ENCODE results near the gene ZNF609. TPM values are rescaled to one million over a fixed set of nuclear protein-coding genes. Genes with fewer than 3 reads are reported as not detected.

Gene ZNF609
- total RNA-seq, 4 donors from 2014 or later: 38.3 to 53.7 (median 45.3) TPM

DNA sequence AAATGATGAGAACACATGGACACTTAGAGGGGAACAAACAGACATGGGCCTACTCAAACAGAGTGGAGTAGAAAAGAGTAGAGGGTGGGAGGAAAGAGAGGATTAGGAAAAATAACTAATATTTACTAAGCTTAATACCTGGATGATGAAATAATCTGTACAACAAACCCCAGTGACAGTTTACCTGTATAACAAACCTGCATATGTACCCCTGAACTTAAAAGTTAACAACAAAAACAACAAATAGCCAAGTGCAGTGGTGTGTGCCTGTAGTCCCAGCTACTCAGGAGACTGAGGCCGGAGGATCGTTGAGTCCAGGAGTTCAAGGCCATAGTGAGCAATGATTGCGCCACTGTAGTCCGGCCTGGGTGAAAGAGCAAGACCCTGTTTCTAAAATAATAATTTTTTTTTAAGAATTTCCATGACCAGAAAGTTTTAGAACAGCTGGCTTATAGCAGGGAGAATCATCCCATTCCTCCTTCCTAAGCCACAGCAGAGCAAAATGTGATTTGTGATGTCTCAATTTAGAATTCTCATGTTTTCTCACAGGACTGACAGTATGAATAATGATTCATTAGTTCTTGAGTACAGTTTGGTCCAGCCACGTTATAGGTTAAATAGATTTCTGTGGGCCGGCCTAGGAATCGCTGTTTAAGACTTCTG is 150.0 kb downstream of the ZNF609 start:
- H3K9me3 ChIP-seq: no peaks in the 10 kb centered on the region
- H3K36me3 ChIP-seq: no peaks in the 10 kb centered on the region
- no peak overlapping the region for H3K27ac ChIP-seq (replicated peaks in 1 of 4)
- WGBS: 71% methylated on average over 7 of the region's 7 CpGs
- intact Hi-C loops (cut with DNase I): no loop called here
- TF ChIP-seq POLR2A (IDR thresholded peaks at IDR 0.05; ENCODE audit: low read depth): no peak
- DNase-seq (ENCODE audit: extremely low spot score): no peak
- H3K4me1 ChIP-seq: peaks cover 3 to 20% (median 15%) of the 10 kb centered on the region in 4 donors
- H3K4me3 ChIP-seq: no peak overlapping the region
- no peaks in the 10 kb centered on the region for H3K27me3 ChIP-seq

DNA sequence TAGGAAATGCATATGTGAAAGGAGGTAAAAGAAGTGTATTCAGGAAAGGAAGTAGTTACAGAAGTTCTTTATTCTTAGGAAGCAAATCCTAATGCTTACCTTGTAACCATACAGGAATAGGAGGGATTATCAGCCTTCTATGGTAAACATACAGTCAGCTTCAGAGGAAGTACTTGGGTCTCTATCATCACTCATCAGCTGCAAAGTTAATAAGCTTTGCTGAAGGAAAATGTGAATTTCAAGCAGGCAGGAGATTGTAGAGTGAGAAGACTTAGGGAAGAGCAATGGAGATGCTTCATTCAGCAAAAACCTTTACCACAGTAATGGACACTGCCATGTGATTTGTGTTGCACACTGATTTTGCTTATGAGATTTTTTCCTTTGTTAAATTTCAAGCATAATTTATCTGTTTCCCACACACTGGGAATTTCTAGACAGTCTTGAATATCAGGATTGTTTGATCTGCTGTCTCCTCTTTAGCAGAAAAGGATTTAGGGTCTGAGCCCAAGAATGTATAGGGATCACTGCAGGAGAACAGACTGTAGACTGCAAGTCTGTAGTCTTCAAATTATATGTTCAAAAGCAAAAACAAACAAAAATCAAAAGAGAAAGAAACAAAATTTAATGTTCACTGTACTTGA is 150.8 kb downstream of the ZNF609 start:
- Histone ChIP-seq H3K9me3 (no peaks in the 10 kb centered on the region), H3K27ac (replicated peaks in 1 of 4) (no peak overlapping the region), H3K27me3 (no peaks in the 10 kb centered on the region), H3K4me3 (no peak overlapping the region), H3K4me1 (peaks cover 3 to 20% (median 15%) of the 10 kb centered on the region in 4 donors), H3K36me3 (no peaks in the 10 kb centered on the region)
- intact Hi-C loops (cut with DNase I): no loop called here
- TF ChIP-seq POLR2A (IDR thresholded peaks at IDR 0.05; ENCODE audit: low read depth): no peak
- TF ChIP-seq POLR2AphosphoS5 (IDR thresholded peaks at IDR 0.05): no peak
- TF ChIP-seq, protein P1, sequence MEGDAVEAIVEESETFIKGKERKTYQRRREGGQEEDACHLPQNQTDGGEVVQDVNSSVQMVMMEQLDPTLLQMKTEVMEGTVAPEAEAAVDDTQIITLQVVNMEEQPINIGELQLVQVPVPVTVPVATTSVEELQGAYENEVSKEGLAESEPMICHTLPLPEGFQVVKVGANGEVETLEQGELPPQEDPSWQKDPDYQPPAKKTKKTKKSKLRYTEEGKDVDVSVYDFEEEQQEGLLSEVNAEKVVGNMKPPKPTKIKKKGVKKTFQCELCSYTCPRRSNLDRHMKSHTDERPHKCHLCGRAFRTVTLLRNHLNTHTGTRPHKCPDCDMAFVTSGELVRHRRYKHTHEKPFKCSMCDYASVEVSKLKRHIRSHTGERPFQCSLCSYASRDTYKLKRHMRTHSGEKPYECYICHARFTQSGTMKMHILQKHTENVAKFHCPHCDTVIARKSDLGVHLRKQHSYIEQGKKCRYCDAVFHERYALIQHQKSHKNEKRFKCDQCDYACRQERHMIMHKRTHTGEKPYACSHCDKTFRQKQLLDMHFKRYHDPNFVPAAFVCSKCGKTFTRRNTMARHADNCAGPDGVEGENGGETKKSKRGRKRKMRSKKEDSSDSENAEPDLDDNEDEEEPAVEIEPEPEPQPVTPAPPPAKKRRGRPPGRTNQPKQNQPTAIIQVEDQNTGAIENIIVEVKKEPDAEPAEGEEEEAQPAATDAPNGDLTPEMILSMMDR (IDR thresholded peaks at IDR 0.05): no peak
- TF ChIP-seq EP300 (IDR thresholded peaks at IDR 0.05): no peak
- no peak for DNase-seq (ENCODE audit: extremely low spot score)

DNA sequence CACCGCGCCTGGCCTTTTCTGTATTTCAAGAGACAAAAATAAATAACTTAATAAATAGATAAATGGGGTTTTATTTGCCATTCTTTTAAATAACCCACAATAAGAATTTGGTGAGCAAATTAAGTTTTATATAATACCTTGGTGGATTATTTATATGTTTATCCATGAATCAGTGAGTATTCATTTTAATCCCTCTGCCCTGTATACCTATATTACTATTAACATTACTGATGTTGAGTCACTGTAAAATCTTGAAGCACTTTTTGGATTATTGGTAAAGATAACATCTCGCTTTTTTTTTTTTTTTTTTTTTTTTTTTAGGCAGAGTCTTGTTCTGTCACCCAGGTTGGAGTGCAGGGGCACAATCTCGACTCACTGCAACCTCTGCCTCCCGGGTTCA is 154.1 kb downstream of the ZNF609 start:
- Histone ChIP-seq H3K4me3 (no peak overlapping the region), H3K27ac (replicated peaks in 1 of 4) (no peak overlapping the region), H3K4me1 (peaks cover 3 to 37% (median 29%) of the 10 kb centered on the region in 4 donors), H3K27me3 (no peaks in the 10 kb centered on the region), H3K36me3 (no peaks in the 10 kb centered on the region), H3K9me3 (no peaks in the 10 kb centered on the region)
- DNase-seq (ENCODE audit: extremely low spot score): no peak
- no peak for TF ChIP-seq POLR2A (IDR thresholded peaks at IDR 0.05; ENCODE audit: low read depth)
- TF ChIP-seq, protein P1 (IDR thresholded peaks at IDR 0.05): no peak
- no peak for TF ChIP-seq POLR2AphosphoS5 (IDR thresholded peaks at IDR 0.05)
- no peak for TF ChIP-seq EP300 (IDR thresholded peaks at IDR 0.05)
- intact Hi-C loops (cut with DNase I): no loop called here
- 94% methylated on average over 5 of the region's 5 CpGs for WGBS

DNA sequence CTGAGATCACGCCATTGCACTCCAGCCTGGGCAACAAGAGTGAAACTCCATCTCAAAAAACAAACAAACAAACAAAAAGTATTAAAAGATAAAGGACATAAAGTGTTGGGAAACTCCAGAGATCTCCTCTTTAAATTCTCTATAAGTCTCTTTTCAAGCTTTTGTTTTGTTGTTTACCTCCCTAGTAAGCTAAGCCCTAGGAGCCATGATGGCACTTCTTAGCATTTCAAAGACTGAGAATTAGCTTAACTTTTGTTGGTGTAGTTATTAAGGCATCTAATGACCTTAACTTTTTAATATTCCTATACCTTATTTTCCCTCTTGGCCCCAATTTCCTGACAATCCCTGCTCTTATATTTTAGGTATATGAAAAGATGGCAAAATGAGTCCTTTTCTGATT is 157.3 kb downstream of the ZNF609 start:
- no peak for TF ChIP-seq POLR2AphosphoS5 (IDR thresholded peaks at IDR 0.05)
- no peak for TF ChIP-seq EP300 (IDR thresholded peaks at IDR 0.05)
- TF ChIP-seq POLR2A (IDR thresholded peaks at IDR 0.05; ENCODE audit: low read depth): no peak
- TF ChIP-seq, protein P1 (IDR thresholded peaks at IDR 0.05): no peak
- Histone ChIP-seq H3K4me3 (no peak overlapping the region), H3K27me3 (no peaks in the 10 kb centered on the region), H3K36me3 (no peaks in the 10 kb centered on the region), H3K27ac (replicated peaks in 1 of 4) (no peak overlapping the region), H3K9me3 (no peaks in the 10 kb centered on the region), H3K4me1 (peaks cover 14 to 50% (median 45%) of the 10 kb centered on the region in 4 donors)
- intact Hi-C loops (cut with DNase I): no loop called here
- WGBS: 85% methylated on average over 1 of the region's 1 CpG
- DNase-seq (ENCODE audit: extremely low spot score): no peak

DNA sequence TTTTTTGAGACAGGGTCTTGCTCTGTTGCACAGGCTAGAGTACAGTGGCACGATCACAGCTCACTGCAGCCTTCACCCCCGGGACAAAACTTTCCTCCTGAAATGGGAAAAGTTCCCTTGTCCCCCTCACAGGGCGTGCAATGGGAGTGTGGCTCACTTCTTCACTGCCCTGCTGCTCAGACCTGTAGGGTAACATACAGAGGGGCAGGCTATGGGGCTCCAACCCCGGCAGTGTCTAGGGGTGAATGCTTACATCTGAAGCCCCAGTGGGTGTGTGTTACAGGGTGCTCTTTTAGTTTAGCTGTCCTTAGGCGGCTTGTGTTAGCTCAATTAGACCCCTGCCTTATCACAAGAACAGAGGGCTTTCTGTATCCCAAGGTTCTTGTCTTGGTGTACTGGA is 157.8 kb downstream of the ZNF609 start:
- 89% methylated on average over 5 of the region's 5 CpGs for WGBS
- H3K9me3 ChIP-seq: no peaks in the 10 kb centered on the region
- TF ChIP-seq EP300 (IDR thresholded peaks at IDR 0.05) (no peak), POLR2A (IDR thresholded peaks at IDR 0.05; ENCODE audit: low read depth) (no peak)
- TF ChIP-seq, protein P1 (IDR thresholded peaks at IDR 0.05): no peak
- intact Hi-C loops (cut with DNase I): no loop called here
- DNase-seq (ENCODE audit: extremely low spot score): no peak
- H3K4me3 ChIP-seq: no peak overlapping the region
- H3K4me1 ChIP-seq: peaks cover 17 to 54% (median 49%) of the 10 kb centered on the region in 4 donors
- no peak overlapping the region for H3K27ac ChIP-seq (replicated peaks in 1 of 4)
- peaks cover 0 to 3% (median 0%) of the 10 kb centered on the region in 4 donors for H3K36me3 ChIP-seq
- no peaks in the 10 kb centered on the region for H3K27me3 ChIP-seq
